ELR (cell line): Measurements from ENCODE around the gene TMEM94.
"Not testable (repeated sequence)": the region's sequence is repeated elsewhere in the genome, so short reads cannot be mapped to it uniquely, and the experiment has no call there.

Source experiments
- DNase-seq: peaks from one replicate; pipeline ENCODE4 v3.0.0-alpha.2; 2015; ENCODE audit warnings: low read depth

Gene TMEM94

DNA sequence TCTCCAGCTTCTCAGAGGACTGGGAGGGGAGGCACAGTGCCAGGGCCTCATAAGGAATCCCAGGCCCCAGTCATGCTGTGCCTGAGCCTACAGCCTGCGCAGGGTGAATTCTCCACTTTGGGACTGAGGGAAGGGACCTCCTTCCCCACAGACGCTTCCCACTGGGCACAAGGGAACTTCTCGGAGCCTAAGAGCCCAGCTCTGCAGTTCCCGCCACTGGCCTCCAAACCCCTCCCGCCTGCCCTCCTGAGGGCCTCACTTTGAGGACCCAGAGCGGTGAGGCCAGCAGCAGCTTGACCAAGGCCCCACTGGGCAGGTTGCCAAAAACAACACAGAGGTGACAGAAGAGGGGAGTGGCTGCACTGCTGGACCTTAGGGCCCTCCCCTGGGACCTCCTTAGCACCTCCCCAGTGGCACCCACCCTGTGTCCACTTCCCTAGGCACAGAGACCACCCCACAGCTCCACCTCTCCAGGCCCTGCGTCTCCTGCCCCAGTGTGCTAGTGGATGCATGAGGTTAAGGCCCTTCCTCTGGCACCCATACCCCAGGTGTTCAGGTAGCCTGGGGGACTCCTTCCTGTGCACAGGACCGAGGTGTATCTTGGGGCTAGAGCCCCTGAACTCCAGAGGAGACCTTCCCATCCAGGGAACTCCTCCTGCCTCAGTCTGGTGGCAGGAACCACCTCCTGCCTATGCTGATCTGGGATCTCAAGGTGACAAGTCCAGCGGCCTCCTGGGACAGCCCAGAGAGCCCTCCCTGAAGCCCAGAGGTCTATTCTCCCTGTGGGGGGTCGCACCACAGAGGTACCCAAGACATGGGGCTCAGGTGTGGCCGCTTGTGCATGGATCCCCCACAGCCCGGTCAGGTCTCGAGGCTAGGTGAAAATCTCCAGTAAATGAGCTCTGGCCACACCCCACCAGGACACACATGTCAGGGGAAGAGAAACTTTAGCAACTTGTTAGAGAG lies 55.5 kb downstream of the TMEM94 start:
- DNase-seq = no peak

DNA sequence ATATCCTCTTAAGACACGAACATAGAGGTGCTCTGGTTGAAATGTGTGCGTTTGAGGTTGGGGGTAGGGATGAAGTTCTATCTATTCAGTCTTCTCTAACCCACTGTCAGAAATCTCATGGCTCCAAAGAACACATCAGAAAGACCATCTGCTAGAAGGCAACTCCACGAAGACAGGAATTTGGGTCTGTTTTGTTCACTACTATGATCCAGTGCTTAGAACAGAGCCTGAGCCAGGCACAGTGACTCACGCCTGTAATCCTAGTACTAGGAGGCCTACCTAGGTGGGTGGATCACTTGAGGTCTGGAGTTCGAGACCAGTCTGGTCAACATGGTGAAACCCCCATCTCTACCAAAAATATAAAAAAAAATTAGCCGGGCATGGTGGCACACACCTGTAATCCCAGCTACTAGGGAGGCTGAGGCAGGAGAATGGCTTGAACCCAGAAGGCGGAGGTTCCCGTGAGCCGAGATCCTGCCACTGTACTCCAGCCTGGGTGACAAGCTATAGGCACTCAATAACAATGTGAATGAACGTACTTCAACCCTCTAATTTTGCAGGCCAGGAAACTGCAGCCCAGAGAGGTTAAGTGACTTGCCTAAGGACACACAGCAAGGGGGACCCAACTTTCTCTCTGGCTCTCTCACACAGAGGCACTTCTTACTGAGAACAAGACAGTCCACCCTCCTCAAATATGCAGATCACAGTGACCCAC lies 56.6 kb downstream of the TMEM94 start:
- peak; percentile 47 for DNase-seq

DNA sequence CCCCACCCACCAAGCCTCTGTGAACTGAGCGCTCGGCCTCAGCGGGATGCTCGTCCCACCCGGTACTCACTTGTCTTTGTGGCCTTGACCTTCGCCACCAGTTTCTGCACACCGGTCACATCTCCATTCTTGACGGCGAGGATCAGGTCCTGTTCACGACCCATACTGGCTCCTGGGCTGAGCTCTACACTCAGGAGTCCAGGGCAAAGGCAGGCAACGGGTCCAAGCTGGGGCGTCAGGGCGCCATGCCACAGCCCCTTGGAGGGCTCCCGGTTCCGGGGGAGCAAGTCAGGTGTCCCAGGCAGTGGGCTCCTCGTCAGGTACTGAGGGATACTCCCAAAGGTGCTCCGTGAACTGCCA lies 57.2 kb downstream of the TMEM94 start:
- DNase-seq = no peak

DNA sequence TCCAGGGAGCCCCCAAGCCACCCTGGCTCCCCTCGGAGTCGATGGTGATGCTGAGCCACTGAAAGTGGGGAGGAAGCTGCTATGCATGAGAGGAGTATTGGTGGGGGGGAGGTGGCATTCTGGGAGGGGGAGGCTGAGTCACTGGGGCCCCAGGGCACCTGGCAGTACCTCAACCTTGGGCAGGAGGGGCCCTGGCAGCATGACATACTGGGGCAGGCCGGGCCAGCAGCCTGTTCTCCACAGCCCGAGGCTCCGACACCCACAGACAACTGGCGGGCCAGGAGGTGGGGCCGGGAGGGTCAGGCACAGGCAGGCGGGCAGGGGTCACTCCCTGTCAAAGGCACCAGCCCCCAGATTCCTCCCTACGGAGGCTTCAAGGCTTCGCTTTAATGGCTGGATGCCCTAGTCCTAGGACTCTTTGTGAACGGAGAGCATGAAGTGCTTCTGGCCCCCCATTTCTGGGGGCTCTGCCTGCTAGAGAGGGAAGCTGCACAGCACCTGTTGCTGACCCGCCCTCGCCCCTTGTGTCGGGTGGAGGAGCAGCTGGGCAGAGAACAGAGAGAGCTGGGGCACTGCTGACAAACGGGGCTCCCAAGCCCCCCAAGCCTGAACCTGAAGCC lies 58.0 kb downstream of the TMEM94 start:
- peak; percentile 60 for DNase-seq

DNA sequence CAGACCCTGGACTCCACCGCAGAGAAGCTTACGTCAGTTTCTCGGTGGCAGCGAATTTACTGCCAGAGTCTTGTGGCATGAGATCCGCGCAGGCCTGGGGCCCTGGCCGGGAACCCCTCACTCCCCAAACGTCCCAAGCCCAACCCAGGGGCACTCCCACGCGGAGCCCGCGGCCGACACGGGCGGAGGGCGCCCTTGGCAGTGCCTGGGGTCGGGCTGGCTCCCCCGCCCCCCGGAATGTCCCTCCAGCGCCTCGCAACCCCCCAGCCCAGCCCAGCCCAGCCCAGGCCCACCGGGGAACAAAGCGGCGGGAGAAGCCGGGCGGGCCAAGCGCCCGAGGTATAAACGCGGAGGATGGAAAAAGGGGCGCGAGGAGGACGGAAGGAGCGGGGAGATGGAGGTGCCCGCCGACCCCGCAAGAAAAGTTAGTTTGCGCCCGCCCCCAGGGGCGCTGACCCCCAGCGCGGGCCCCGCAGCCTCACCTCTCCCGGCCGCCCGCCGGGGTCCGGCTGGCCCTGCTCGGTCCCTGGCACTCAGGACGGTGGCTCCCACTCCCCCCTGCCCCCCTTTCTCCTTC lies 58.6 kb downstream of the TMEM94 start:
- DNase-seq = peak; percentile 42

DNA sequence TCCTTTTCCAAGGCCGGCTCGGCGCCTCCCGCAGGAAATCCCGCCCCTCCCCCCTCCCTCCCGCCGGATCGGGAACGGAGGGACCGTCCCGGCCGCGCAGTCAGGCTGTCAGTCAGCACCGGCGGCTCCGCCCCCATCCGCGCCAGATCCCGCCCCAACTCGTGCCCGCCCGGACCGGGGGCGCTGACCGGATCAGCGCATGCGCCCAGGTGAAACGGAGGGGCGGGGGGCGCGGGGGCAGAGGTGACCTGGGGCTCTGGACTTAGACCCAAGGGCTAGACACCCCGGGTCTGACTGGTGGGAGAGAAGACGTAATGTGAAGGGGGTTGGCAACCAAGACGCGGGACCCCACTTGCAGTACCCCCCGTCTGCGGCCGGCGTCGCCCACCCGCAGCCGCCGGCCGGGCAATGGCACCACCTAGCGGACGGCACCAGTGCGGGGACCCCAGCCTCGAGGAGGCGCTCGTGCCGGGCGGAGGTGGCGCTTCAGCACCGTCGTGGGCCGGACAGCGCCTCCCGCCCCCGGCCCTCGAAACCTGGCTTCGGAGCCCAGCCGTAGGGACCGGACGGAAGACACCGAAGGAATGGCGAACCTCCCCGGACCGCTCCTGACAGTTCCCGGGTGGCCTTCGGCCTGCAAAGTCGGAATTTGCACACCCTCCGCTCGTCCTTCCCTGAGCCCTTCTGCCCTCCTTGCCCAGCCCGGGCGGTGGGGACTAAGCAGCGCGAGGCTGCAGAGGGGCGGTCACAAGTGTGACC lies 59.2 kb downstream of the TMEM94 start, which contains the start of gene CASKIN2:
Gene CASKIN2, minus strand, starts transcription at position 42 of the 759 bp plus-strand sequence. CDS start 1,733 bp downstream, outside the sequence.
- DNase-seq = peak; percentile 93

DNA sequence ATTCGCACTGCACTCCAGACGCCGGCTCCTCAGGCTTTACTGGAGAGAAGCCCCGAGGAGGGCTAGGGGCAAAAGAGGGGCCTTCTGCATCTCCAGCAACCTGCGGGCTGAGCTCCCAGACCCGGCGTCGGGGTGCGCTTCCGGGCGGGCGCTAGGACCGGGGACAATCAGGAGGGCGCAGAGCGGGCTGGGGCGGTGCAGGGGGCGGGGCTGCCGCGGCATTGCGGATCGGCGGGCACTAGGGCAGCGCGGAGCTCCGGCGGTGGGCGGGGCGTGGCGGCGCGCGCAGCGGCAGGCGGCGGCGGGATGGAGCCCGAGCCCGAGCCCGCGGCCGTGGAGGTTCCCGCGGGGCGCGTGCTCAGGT lies 59.8 kb downstream of the TMEM94 start, which contains the start of gene TSEN54:
Gene TSEN54, plus strand, starts transcription at position 274 of the 364 bp plus-strand sequence. Its CDS starts 33 bp downstream, at position 307.
- DNase-seq = peak; percentile 93

DNA sequence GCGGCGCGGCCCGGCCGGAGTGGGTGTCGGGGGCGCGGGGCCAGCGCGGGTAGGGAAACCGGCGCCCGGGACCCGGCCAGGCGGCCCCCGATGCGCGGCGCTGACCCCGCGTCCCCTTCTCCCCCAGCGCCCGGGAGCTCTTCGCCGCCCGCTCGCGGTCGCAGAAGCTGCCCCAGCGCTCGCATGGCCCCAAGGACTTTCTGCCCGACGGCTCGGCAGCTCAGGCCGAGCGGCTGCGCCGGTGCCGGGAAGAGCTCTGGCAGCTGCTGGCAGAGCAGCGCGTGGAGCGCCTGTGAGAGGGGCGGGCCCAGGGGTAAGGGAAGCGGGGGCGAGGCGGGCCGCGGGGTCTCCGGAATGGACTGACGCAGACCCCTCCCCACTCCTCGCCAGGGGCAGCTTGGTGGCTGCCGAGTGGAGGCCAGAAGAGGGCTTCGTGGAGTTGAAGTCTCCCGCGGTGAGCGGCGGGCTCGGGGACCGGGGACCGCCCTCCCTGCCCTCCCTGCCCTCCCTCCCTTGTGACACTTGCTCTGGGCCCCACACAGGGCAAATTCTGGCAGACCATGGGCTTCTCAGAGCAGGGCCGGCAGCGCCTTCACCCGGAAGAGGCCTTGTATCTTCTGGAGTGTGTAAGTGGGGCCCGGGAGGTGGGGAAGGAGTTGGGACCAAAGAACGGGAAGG lies 60.3 kb downstream of the TMEM94 start:
- peak; percentile 56 for DNase-seq

DNA sequence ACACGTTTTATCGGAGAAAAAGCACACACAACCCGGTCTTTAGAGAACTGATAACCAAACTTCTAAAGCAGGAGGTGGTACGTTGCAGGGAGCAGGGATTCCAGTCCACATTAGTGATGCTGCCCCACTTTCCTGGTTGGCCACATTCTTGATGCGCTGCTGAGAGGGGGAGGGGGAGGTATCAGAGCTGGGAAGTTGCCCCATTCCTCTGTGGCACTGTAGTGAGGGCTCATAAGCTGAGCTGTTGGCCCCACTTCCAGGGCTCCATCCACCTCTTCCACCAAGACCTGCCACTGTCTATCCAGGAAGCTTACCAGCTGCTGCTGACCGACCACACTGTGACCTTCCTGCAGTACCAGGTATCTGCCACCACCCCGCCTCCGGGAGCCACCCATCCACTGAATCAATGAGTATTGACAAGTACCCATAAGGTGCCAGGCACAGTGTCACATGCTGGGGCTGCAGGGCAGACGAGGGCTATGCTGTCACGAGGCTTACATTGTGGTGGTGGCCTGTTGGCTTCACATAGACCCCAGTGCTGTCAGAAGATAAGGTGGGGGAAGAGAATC lies 60.9 kb downstream of the TMEM94 start:
- DNase-seq = peak; percentile 28

DNA sequence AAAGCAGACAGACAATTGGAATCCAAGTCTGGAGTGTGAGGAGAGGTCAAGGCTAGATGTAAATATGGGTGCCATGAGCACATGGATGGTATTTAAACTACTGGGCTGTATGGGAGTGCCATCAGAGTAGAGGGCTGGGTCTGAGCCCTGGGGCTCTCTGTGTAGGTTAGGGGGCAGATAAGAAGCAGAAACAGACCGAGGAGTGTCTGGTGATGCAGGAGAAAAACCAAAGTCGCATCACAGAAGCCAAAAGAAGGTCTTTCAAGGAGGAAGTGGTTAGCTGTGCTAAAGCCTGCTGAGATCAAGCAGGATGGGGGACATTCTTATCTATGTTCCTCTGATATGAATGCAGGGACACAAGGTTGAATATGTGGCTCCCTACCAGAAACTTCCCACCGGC lies 61.8 kb downstream of the TMEM94 start:
- DNase-seq = no peak

DNA sequence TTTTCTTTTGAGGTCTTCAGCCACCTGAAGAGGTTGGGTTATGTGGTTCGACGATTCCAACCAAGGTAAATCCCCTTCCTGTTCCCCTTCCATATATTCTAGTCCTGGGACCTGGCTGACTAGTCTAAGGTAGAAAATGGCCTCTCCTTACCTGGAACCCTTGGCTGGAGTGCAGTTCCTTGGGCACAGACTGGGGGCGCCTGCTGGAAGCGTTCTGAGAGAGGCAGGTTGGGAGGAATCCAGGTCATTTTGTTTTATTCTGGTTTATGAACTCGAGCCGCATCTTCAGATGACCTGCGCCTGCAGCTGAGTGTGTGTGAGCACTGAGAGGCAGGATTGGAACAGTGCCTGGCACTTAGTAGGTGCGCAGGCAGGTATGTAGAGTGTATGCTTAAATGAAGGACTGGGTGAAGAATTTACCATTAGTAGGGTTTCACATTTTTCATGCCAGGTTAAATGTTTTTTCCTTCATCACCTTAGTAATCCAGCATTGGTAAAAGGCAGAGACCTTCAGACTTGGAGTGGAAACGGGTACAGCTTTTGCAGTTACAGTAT lies 62.6 kb downstream of the TMEM94 start:
- DNase-seq = no peak

DNA sequence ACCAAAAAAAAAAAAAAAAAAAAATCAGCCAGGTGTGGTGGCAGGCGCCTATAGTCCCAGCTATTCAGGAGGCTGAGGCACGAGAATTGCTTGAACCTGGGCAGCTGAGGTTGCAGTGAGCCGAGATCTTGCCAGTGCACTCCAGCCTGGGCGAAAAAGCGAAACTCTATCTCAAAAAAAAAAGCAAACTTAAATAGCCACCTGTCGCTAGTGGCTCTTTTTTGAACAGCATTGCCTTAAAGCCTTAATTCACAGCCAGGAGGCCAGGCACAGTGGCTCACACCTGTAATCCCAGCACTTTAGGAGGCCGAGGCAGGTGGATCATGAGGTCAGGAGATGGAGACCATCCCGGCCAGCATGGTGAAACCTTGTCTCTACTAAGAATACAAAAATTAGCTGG lies 64.0 kb downstream of the TMEM94 start:
- not testable (repeated sequence) for DNase-seq

DNA sequence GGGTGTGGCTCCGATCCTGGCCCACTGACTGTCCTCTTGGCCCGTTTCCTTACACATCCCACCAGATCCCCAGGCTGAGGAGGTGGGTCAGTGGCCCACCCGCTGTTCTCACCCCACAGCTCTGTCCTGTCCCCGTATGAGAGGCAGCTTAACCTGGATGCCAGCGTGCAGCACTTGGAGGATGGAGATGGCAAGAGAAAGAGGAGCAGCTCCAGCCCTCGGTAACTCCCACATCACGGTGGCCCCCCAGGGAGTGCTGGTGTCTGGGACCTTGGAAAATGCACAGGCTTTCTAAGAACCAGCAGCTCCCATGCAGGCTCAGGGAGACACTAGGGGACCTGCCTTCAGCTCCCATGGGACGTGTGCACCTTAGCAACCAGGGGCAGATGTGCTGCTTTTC lies 64.9 kb downstream of the TMEM94 start:
- DNase-seq = no peak

DNA sequence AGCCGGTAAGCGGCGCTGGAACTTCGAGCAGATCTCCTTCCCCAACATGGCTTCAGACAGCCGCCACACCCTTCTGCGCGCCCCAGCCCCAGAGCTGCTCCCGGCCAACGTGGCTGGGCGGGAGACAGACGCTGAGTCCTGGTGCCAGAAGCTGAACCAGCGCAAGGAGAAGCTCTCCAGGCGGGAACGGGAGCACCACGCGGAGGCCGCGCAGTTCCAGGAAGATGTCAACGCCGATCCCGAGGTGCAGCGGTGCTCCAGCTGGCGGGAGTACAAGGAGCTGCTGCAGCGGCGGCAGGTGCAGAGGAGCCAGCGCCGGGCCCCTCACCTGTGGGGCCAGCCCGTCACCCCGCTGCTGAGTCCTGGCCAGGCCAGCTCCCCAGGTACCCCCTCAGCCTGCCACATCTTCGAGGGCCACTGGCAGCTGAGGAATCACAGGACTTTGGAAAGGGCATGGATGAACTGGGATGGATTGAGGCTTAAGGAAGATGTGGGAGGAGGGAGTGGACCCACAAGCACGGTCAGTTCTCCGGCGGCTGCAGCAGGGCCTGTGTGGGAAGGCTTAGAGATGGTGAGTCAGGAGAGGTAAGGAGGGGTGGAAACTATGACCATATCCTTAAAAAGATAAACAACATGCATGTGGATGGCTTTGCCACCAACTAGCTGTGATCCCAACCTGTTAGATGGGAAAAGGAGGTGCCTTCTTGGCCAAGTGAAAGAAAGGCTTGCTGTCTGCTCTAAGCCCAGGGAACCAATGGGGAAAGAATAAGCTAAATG lies 65.7 kb downstream of the TMEM94 start:
- DNase-seq = peak; percentile 34

DNA sequence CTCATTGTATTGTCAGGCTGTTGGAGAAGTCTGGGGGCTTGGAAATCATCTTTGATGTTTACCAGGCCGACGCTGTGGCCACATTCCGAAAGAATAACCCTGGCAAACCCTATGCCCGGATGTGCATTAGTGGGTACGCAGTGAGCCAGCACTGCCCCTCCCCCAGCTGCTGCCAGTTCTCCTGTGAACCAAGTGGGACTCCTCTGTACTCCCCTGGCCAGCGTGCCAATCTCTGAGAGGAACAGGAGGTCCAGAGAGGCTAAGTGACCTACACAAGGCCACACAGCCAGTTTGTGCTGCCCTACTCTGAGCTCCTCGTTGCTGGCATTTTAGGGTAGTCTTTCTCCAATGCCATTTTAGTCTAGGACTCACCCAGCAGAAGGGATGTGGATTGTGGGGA lies 67.2 kb downstream of the TMEM94 start:
- DNase-seq = no peak

DNA sequence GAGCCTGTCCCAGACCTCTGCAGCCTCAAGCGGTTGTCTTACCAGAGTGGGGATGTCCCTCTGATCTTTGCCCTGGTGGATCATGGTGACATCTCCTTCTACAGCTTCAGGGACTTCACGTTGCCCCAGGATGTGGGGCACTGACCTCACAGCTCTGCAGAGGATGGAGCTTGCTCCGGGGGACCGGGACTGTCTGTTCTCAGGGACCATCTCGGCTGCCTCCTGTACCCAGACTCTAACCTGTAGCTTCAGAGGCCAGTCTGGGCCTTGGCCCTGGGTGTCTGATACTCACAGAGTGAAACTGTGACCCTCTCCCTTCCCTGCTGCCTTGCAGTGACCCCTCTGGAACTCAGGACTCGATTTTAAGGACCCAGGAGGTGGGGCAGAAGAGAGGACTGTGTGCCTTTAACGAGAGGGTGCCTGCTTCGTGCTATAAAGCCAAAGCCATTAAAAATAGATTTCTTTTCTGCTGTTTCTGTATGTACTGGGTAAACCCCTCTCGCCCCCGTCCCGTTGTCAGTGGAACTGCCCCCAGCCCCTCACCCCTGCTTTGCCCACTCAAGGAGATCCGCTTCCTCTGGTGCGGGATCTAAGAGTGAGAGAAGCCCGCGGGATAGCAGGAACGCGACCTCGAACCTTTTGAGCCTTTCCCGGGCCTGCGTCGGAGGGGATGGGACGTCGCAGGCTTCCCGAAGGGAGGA lies 68.0 kb downstream of the TMEM94 start:
- no peak for DNase-seq

DNA sequence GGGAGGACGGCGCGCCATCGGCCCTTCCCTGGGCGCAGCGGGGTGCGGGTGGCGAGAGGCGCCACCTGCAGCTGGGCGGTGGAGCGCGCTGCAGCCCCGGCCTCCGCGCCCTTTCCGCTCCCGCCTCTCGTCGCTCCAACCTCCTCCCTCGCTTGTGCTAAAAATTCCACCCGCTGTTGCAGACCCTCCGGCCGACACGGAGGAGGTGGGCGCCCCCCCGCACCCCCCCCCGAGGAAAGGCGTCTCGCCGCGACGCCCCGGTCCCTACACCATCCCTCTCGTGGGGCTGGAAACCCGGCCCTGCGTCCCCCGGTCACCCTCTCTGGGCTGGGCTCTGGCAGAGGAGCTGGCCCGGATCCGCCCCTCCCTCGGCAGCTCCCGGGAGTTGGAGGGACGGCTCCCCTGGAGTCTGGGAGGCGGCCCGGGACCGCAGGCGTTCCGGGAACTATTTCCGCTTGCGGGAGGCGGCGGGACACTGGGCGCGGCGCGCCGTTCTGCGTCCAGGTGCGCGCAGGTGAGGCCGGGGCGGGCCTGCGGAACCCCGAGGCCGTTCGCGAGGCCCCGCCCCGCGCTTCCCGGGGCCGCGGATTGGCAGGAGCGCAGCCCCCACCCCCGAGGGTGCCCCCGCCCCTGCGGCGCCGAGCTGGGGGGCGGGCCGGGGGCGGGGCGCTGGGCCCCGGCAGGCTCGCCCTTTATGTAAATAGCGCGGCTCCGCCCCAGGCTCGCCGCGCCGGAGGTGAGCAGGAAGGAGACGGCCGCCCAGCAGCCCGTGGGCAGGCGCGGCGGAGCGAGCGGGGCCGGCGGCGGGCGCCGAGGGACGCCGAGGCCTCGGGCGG lies 68.8 kb downstream of the TMEM94 start, which contains the start of gene LLGL2:
Gene LLGL2, plus strand, starts transcription at position 728 of the 836 bp plus-strand sequence. CDS start 17,730 bp downstream, outside the sequence.
- peak; percentile 71 for DNase-seq
